Measurements from ENCODE around the gene CNTN4.

GRCh38 chr3:2141482-2141881 lies 42.8 kb downstream of the CNTN4 start:
- no peak for TF ChIP-seq CTCF (IDR thresholded peaks at IDR 0.05; ENCODE audit: control extremely low read depth in 1 of 3, insufficient read depth in 1 of 3, low read depth in 1 of 3, low read length in 3 of 3)
- TF ChIP-seq CBX8 (IDR thresholded peaks at IDR 0.05; ENCODE audit: borderline replicate concordance, low read depth, low read length), result no peak
- no peak for TF ChIP-seq MAX (IDR thresholded peaks at IDR 0.05)
- TF ChIP-seq TCF12 (IDR thresholded peaks at IDR 0.05; ENCODE audit: low read depth, low read length), result no peak
- no peak for TF ChIP-seq POLR2A (IDR thresholded peaks at IDR 0.05; ENCODE audit: control extremely low read depth in 1 of 2, low read depth in 2 of 2, low read length in 2 of 2)
- TF ChIP-seq JUN (IDR thresholded peaks at IDR 0.05; ENCODE audit: low read depth, low read length), result no peak
- no peak for TF ChIP-seq USF2 (IDR thresholded peaks at IDR 0.05; ENCODE audit: low read length)
